HL-60 (cell line): ENCODE measurements around the gene PRRT1.
"Not testable (repeated sequence)": the region's sequence is repeated elsewhere in the genome, so short reads cannot be mapped to it uniquely, and the experiment has no call there.

Experiments used
- DNase-seq, 2 experiments: peaks; one replicate each; pipeline ENCODE4 v3.0.0-alpha.2; 2010 to 2020; ENCODE audit warnings: low read depth in 1 of 2, low spot score in 1 of 2
- H3K27ac ChIP-seq: fragments of 250-450 bp; sonication (Bioruptor Pico); replicated peaks from 2 replicates; pipeline ENCODE4 v1.5.1; 2020; ENCODE audit warnings: mild to moderate bottlenecking, moderate library complexity
- H3K27me3 ChIP-seq: fragments of 250-450 bp; sonication (Bioruptor Pico); 2 replicates; pipeline ENCODE4 v1.5.1; 2021; ENCODE audit warnings: mild to moderate bottlenecking, moderate library complexity; ENCODE audit not compliant: insufficient read depth, poor library complexity, severe bottlenecking
- H3K4me3 ChIP-seq: replicated peaks from 2 replicates; pipeline ENCODE4 v1.5.1; 2011; ENCODE audit warnings: mild to moderate bottlenecking, control low read depth, low read length; ENCODE audit not compliant: insufficient read depth
- GABPA ChIP-seq: IDR thresholded peaks from 2 replicates; pipeline ENCODE4 v1.6.1; 2012; ENCODE audit warnings: low read depth
- POLR2AphosphoS5 ChIP-seq: IDR thresholded peaks from 2 replicates; pipeline ENCODE4 v1.6.1; 2012; ENCODE audit warnings: low read depth
- SPI1 ChIP-seq: IDR thresholded peaks from 2 replicates; pipeline ENCODE4 v1.6.1; 2012; ENCODE audit warnings: low read depth, mild to moderate bottlenecking, borderline replicate concordance
- TF ChIP-seq, protein P1 (sequence below): IDR thresholded peaks from 2 replicates; pipeline ENCODE4 v1.6.1; 2012; ENCODE audit warnings: low read depth; ENCODE audit not compliant: insufficient replicate concordance
- TF ChIP-seq, protein P2 (sequence below): IDR thresholded peaks from one replicate; pipeline ENCODE4 v1.5.1; 2011; ENCODE audit warnings: low read length, control low read depth, inconsistent platforms; ENCODE audit not compliant: insufficient read depth

The PRRT1 gene

DNA sequence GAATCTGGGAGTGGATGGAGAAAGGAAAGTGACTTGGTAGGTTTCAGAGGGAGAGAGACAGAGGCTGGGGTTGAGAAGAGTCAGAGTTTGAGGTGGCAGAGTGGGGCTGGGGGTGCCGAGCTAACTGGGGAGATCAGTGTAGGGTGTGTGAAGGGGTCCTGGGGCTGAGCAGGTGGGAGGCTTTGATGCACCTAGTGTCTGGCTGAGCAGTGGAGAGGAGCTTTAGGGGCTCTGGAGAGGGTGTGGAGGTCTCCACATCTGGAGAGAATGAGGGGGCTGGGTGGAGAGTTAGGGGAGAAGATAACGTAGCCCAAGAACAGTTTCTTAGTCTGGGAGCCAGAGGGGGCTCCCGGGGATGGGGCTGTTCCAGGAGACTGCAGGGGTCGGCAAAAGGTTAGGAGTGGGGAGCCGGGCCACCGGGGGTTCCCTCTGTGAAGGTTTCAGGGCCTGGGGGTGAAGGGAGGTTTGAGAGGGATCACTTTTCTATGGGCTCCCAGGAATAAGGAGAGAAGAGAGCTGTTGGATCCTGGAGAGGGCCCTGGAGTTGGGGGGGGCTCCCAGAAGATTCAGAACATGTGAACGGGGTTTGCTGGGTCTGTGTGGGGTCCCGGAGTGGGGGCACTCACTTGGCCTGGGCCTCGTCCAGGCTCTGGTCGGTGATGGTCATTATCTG lies 37.5 kb upstream of the PRRT1 start:
- DNase-seq, result no peak
- TF ChIP-seq SPI1 (no peak), GABPA (no peak), POLR2AphosphoS5 (0 out of 2 replicates have a peak, but pooled peaks have one; percentile 5)
- TF ChIP-seq, protein P1, sequence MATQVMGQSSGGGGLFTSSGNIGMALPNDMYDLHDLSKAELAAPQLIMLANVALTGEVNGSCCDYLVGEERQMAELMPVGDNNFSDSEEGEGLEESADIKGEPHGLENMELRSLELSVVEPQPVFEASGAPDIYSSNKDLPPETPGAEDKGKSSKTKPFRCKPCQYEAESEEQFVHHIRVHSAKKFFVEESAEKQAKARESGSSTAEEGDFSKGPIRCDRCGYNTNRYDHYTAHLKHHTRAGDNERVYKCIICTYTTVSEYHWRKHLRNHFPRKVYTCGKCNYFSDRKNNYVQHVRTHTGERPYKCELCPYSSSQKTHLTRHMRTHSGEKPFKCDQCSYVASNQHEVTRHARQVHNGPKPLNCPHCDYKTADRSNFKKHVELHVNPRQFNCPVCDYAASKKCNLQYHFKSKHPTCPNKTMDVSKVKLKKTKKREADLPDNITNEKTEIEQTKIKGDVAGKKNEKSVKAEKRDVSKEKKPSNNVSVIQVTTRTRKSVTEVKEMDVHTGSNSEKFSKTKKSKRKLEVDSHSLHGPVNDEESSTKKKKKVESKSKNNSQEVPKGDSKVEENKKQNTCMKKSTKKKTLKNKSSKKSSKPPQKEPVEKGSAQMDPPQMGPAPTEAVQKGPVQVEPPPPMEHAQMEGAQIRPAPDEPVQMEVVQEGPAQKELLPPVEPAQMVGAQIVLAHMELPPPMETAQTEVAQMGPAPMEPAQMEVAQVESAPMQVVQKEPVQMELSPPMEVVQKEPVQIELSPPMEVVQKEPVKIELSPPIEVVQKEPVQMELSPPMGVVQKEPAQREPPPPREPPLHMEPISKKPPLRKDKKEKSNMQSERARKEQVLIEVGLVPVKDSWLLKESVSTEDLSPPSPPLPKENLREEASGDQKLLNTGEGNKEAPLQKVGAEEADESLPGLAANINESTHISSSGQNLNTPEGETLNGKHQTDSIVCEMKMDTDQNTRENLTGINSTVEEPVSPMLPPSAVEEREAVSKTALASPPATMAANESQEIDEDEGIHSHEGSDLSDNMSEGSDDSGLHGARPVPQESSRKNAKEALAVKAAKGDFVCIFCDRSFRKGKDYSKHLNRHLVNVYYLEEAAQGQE, result no peak
- Histone ChIP-seq H3K27me3 (no peaks in the 10 kb centered on the region), H3K27ac (peak overlapping the region; percentile 95), H3K4me3 (peak overlapping the region; percentile 71)

DNA sequence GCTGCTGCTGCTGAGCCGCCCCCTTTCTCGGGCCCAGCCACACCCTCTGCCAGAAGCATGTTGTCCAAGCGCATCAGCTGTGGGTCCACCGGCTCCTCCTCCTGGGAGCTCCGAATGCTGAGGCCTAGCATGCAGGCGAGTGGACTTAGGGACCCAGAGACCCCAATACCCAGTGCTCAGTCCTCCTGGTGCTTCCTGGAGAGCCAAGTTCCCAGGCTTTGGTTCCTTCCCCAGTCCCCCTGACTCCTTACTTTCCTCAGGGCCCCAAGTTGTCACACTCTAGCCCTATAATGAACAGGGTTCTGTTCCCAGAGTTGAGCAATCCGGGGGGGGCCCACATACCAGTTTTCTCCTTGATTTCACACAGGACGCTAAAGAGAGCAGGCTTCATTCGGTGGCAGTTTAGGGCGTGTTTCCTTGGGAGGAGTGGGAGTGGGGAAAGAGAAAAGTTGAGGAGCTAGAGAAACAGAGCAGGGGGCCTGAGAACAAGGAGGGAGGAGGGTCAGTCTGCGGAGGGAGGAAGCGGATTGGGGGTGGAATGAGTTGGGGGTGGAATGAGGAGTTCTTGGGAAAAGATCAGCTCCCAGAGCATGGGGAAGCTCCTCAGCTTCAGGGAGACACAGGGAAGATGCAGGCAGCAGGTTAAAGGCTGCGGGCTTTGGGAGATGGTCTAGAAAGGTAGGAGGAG lies 36.8 kb upstream of the PRRT1 start:
- no peaks in the 10 kb centered on the region for H3K27me3 ChIP-seq
- TF ChIP-seq POLR2AphosphoS5 (no peak), SPI1 (no peak)
- TF ChIP-seq, protein P2, sequence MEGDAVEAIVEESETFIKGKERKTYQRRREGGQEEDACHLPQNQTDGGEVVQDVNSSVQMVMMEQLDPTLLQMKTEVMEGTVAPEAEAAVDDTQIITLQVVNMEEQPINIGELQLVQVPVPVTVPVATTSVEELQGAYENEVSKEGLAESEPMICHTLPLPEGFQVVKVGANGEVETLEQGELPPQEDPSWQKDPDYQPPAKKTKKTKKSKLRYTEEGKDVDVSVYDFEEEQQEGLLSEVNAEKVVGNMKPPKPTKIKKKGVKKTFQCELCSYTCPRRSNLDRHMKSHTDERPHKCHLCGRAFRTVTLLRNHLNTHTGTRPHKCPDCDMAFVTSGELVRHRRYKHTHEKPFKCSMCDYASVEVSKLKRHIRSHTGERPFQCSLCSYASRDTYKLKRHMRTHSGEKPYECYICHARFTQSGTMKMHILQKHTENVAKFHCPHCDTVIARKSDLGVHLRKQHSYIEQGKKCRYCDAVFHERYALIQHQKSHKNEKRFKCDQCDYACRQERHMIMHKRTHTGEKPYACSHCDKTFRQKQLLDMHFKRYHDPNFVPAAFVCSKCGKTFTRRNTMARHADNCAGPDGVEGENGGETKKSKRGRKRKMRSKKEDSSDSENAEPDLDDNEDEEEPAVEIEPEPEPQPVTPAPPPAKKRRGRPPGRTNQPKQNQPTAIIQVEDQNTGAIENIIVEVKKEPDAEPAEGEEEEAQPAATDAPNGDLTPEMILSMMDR, result no peak
- TF ChIP-seq, protein P1, result no peak
- no peak for DNase-seq
- peak overlapping the region; percentile 71 for H3K4me3 ChIP-seq
- peak overlapping the region; percentile 95 for H3K27ac ChIP-seq

DNA sequence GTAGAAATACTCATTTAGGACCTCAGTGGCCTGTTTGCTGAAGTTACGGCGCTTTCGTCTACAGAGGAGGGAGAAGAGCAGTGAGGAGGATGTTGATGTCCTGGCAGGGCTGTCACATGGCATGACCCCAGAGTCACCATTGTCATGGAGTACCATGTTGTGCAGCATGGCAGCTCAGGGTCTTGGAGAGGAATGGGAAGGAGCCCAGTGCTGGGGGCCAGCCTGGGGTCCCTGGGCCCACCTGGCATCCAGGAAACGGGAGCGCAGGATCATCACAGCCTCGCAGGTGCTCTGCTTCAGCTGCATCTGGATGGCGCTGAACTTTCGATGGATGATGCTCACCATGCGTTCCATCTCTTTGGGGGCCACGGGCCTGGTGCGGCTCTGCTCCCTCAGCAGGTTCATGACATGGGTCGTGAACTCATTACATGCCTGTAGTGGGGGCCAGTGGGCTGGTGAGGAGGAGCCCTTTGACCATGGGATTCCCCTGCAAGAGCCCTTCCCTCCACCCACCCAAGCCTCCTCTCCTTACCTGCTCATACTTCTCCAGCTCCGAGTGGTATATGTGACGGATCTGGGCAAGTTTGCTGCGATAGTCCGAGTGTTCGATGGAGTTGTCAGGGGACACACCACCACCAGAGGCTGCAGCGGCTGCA lies 36.1 kb upstream of the PRRT1 start:
- not testable (repeated sequence) for H3K27me3 ChIP-seq, DNase-seq, H3K4me3 ChIP-seq
- H3K27ac ChIP-seq, result peak overlapping the region; percentile 95; the same call in 1 of the 2 replicates

DNA sequence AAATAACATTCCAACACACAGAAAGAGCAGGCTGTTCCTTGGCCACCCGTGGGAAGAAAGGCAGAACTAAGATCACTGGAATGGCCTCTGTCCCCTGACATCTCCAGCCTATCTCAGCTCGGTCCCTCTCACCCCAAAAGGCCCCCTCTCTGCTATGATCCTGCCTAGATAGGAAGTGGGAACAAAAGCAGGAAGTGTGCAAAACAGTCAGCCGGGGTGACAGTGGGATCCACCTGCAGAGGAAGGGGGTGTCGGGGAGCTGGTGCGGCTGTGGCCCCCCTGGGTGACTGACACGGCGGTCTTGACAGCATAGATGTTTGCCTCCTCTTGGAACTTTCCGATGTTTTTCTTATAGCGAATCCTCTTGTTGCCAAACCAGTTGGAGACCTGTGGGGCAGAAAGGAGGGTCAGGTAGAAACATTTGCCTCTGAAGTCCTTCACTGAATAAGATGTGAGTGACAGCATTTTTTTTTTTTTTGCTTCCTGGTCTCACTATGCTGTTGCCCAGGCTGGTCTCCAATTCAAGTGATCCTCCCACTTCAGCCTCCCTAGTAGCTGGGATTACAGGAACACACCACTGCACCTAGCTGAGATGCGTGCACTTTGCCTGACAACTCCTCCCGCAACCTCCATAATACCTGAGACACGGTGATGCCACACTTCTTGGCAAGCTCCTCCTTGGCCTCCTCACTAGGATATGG lies 35.4 kb upstream of the PRRT1 start:
- TF ChIP-seq SPI1 (peak; percentile 79), GABPA (no peak)
- H3K27me3 ChIP-seq, result no peaks in the 10 kb centered on the region
- no peak overlapping the region for H3K4me3 ChIP-seq
- H3K27ac ChIP-seq, result peak overlapping the region; percentile 43
- DNase-seq, result no peak

DNA sequence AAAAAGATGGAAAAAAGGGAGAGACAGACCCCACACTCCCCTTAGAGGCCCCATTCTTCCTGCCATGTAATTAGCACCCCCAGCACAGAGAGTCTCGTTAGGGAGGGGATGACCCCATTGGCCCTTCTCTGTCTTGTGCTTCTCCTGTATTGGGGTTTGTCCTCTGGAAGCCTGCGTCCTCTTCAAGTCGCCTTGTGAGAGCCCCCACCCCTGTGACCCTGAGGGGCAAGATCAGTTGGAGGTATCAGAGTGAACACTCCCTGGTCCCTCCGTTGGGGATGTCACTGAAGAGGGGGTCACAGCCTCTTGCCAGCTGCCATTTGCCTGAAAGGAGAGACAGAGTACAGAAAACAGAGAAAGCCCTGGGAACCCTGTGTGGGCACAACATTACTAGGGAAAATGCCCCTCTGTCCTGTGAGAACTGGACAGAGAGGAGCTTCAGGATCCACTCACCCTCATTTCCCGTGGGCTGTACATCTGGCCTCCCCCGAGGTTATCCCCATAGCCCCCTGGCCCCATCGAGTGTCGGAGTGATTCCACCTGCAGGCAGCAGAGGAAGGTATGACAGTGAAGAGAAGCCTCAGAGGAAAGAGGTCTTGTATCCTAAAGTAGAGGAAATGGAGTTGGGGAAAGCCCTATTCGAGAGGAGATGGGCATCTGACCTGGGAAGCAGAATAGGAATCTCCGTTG lies 34.6 kb upstream of the PRRT1 start:
- H3K27me3 ChIP-seq, DNase-seq, H3K4me3 ChIP-seq: not testable (repeated sequence)
- H3K27ac ChIP-seq, result peak overlapping the region; percentile 43

DNA sequence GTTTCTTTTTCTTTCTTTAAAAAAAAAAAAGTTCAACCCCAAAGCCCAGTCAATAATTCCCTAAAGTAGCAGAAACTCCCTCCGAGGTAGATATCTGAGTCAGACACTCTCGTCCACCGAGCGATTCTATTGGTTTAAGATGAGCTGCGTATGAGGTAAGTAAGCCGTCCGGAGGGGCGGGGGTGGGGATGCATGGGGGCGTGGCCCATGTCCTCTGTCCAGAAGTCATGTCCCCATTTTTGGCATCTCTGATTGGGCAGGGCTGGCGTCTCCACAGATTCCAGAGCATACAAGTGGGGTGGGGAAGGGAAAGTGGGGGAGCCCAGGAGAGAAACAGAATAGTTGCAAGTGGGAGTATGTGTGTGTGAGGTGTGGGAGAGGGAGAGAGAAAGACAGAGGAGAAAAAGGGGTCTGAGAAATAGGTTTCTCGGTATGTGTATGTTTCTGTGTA lies 34.0 kb upstream of the PRRT1 start:
- not testable (repeated sequence) for H3K4me3 ChIP-seq, H3K27me3 ChIP-seq, DNase-seq, H3K27ac ChIP-seq
